HG03097 (cell line): Measurements from ENCODE around the gene APOA1.

ENCODE experiments used
- ATAC-seq: cut with Tn5 transposase; IDR thresholded peaks from one replicate; pipeline ENCODE4 v1.9.1; 2021; ENCODE audit not compliant: unreplicated experiment, low FRiP score

APOA1 gene

GRCh38 chr11:116791813-116792143, 45.6 kb downstream of the APOA1 start, which contains the start of gene APOA5:
TSS of gene APOA5 (minus strand) at chr11:116791879. CDS start at chr11:116791860, 19 bp downstream.
- no peak for ATAC-seq

GRCh38 chr11:116791002-116791812, 46.2 kb downstream of the APOA1 start:
- ATAC-seq, result no peak

GRCh38 chr11:116790167-116791001, 47.0 kb downstream of the APOA1 start:
- ATAC-seq, result no peak

GRCh38 chr11:116788975-116789374, 48.4 kb downstream of the APOA1 start:
- no peak for ATAC-seq

GRCh38 chr11:116788534-116788933, 48.9 kb downstream of the APOA1 start:
- no peak for ATAC-seq

GRCh38 chr11:116787786-116788486, 49.5 kb downstream of the APOA1 start, which contains the start of gene ZPR1:
TSS of gene ZPR1 (minus strand) at chr11:116788023. CDS start at chr11:116787990, 33 bp downstream.
- peak; percentile 75 for ATAC-seq

GRCh38 chr11:116787436-116787785, 50.0 kb downstream of the APOA1 start:
- no peak for ATAC-seq

- ATAC-seq, result no peak
Measured at GRCh38 chr11:116786966-116787365, 50.5 kb downstream of the APOA1 start.

- ATAC-seq, result no peak
Measured at GRCh38 chr11:116786326-116786725, 51.1 kb downstream of the APOA1 start.
